Motor neuron (in vitro differentiated cells): ENCODE measurements around the gene TPPP2. TPM values are rescaled to one million over a fixed set of nuclear protein-coding genes. Genes with fewer than 3 reads are reported as not detected.
A peak's percentile ranks its signal among the peaks of the same experiment; 100 is the strongest.

Source experiments
- ATAC-seq, 8 experiments: fragments of 200-7000 bp; cut with Tn5 transposase; replicated peaks in 6 of 8; 2 replicates each; pipeline ENCODE4 v1.8.0; 2021; ENCODE audit warnings: mild to moderate bottlenecking in 8 of 8, moderate library complexity in 8 of 8
- H3K27ac ChIP-seq, 2 donors: fragments of 250-450 bp; sonication (Bioruptor Pico); 2 replicates each; pipeline ENCODE4 v1.9.0; 2021; ENCODE audit warnings: antibody characterized with exemption in 2 of 2, mild to moderate bottlenecking in 2 of 2, moderate library complexity in 1 of 2
- H3K4me1 ChIP-seq, 2 donors: fragments of 250-450 bp; sonication (Bioruptor Pico); replicated peaks in 1 of 2; 2 replicates each; pipeline ENCODE4 v1.6.1; 2021; ENCODE audit warnings: antibody characterized with exemption in 2 of 2, mild to moderate bottlenecking in 2 of 2, moderate library complexity in 1 of 2
- H3K4me3 ChIP-seq, 5 donors: fragments of 250-450 bp; sonication (Bioruptor Pico); 2 replicates each; pipeline ENCODE4 v1.9.0; 2021; ENCODE audit warnings: antibody characterized with exemption in 5 of 5, mild to moderate bottlenecking in 5 of 5, moderate library complexity in 4 of 5
- WGBS, 10 experiments: fragments of 450-650 bp; shearing (Covaris generic); methylation state at CpG; one replicate each; pipeline ENCODE4 v1.0.0; 2022; 5-methylcytosine and 5-hydroxymethylcytosine counted together
- in situ Hi-C, 9 experiments: fragments of 400-800 bp; cut with MboI; loops; one replicate each; pipeline ENCODE4 v1.15.0; 2021; ENCODE audit warnings: low sequenced_read_pairs in 9 of 9, low pct_unique_long_range_greater_than_20kb in 2 of 9; ENCODE audit not compliant: unreplicated experiment in 9 of 9
- total RNA-seq, 8 experiments: library from RNA; unstranded; fragments of 300-600 nt; gene quantifications; 2 replicates each; pipeline versions ENCODE4 v1.2.3 to v1.2.4, GENCODE V29; 2022

TPPP2 gene
- total RNA-seq, 8 experiments from 2014 or later, result 0.18 to 0.62 (median 0.38) TPM; not detected in 5

DNA sequence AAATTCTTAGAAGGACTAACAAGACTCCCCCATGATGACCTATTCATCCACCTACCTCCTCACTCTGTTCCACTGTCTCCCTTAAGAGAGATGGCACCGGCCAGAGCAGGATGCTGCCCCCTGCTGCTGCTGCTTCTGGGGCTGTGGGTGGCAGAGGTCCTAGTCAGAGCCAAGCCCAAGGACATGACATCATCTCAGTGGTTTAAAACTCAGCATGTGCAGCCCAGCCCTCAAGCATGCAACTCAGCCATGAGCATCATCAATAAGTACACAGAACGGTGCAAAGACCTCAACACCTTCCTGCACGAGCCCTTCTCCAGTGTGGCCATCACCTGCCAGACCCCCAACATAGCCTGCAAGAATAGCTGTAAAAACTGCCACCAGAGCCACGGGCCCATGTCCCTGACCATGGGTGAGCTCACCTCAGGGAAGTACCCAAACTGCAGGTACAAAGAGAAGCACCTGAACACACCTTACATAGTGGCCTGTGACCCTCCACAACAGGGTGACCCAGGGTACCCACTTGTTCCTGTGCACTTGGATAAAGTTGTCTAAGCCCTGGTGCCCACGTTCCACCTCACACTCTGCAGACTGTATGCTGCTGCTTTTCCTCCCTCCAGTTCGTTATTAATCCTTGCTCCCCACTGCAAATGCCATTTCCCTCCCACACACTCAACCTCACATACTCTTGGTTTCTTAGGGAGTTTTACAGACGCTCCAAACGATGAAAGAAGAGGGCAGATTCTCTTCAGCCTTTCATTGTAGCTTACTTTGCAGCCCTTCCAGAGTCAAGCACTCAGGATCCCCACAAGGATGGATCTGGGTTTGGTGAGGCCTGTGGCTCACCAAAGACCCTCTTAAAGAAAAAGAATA, 28.0 kb downstream of the TPPP2 start, which contains the start of gene RNASE8:
TSS of gene RNASE8 (plus strand) at position 20 of the 873 bp plus-strand sequence. CDS start at position 91, 71 bp downstream.
- in situ Hi-C loops, result no loop called here

DNA sequence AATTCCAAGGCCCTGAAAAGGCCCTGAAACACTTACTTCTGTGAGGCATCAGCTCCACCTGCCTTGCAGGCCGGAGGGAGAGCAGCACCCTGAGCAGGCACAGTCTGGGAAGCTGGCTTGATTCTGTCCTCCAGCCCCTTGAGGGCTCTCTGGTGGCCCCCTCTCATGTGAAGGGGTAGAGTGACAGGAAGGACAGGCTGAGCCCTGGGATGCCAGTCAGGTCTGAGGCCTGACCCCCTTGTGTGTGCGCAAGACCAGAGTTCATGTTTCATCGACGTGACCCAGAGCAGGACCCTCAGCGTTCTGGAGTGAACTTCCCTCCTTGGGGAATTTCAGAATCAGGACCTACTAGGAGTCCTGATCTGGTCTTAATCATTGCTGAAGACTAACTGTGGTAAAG, 28.9 kb downstream of the TPPP2 start:
- in situ Hi-C loops, result no loop called here
- no peak for ATAC-seq

More for the DNA sequence above, 28.0 kb downstream of the TPPP2 start, which contains the start of gene RNASE8:
- Histone ChIP-seq H3K4me3 (no peak within 1 kb of the TSS), H3K4me1 (peaks cover 0 to 4% of the 10 kb centered on the region in 2 donors), H3K27ac (no peak within 1 kb of the TSS)
- 8 to 90% (median 56%) methylated on average over 2 to 5 of the region's 8 CpGs; no CpG with 5 or more reads in 3 of the 10 experiments for WGBS, 10 experiments
- ATAC-seq, result peak in 5 of 8 experiments; percentile 13 to 78 (median 39)

DNA sequence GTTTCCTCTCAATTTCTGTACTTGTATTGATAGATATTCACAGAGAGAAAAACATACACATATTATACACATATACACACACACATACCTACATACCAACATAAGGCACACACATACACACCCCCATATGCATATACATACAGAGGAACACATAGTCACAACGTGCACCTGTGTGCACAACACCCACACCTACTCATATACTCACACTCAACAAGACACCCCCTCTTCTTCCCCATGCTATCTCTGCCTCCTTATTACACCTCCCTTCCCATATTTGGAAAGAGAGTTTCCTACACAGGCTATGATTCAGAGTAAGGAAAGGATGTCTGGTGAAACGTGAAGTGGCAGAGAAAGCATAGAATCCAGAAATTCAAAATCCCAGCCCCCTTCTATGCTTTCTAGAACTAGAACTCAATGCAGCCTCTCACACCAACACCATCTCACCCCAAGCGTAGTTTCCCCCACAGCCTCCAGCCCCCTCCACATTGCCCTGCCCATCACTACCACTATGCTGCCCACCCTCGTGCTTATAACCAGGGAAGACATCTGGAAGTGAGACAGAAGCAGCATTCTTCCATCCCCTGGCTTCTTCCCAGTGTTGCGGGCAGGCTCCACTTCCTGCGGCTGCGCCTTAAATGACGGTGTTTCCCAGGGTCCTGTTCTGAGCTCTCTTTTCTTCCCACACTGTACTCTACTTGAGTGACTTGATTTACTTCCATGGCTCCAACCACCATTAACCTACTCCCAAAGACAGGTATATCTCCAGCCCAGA, 30.0 kb downstream of the TPPP2 start:
- 10 to 97% (median 78%) methylated on average over 1 to 5 of the region's 8 CpGs; no CpG with 5 or more reads in 2 of the 10 experiments for WGBS, 10 experiments
- Histone ChIP-seq H3K27ac (no peak overlapping the region), H3K4me1 (peaks cover 0 to 4% of the 10 kb centered on the region in 2 donors), H3K4me3 (no peak overlapping the region)
- ATAC-seq, result no peak
- in situ Hi-C loops, result no loop called here

More for the DNA sequence above, 28.9 kb downstream of the TPPP2 start:
- Histone ChIP-seq H3K4me3 (no peak overlapping the region), H3K4me1 (peaks cover 0 to 4% of the 10 kb centered on the region in 2 donors), H3K27ac (no peak overlapping the region)
- WGBS, 10 experiments, result 0 to 94% (median 82%) methylated on average over 1 to 4 of the region's 5 CpGs; no CpG with 5 or more reads in 3 of the 10 experiments

DNA sequence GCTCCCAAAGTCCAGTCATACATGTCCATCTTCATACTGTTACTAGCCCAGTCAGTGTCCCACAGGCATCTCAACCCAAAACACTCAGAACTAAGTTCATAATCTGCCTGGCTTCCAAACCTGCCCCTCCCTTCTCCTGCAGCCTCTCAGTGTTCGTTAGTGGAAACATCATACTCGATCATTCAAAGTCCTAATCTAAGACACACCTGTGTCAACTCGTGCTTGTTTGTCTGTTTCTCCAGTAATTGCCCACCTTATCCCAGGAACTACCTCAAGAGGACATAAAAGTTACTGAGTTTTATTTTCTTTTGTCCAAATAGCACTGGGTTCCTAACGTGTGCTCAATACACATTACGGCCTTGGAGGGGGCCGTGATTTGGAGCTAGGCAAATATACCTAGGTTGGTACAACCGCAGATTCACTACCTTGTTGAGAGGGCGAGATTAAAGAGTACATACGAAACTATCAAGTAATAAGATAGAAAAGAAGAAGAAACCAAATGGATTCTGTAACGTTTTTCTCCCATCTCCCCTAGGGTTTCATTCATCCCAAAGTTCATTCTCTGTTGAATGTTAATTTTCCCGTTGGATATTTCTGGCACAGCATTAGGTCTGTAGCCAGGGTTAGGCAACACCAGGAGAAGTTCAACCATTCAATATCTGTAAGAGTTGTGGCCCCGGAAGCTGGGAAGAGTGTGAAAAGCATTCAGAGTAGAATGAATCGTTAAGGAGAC, 30.8 kb downstream of the TPPP2 start:
- WGBS, 10 experiments, result 36 to 91% (median 73%) methylated on average over 2 to 13 of the region's 13 CpGs
- Histone ChIP-seq H3K4me1 (no peaks in the 10 kb centered on the region), H3K27ac (no peak overlapping the region), H3K4me3 (no peak overlapping the region)
- in situ Hi-C loops, result no loop called here
- no peak for ATAC-seq

DNA sequence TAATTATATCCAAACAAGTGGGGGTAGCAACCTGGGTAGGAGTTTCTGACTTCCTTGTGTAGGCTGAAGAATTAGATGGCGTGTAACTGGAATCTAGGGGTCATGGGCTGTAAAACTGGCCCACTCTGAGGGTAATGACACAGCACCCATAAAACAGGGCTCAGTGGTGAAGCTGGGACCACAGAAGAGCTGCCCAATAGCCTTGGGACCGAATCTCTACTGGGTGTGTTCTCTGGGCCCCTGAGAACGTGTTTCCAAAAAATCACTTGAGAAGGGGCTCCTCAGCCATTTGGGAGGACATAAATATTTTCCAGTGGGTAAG, 31.3 kb downstream of the TPPP2 start:
- in situ Hi-C loops, result no loop called here

DNA sequence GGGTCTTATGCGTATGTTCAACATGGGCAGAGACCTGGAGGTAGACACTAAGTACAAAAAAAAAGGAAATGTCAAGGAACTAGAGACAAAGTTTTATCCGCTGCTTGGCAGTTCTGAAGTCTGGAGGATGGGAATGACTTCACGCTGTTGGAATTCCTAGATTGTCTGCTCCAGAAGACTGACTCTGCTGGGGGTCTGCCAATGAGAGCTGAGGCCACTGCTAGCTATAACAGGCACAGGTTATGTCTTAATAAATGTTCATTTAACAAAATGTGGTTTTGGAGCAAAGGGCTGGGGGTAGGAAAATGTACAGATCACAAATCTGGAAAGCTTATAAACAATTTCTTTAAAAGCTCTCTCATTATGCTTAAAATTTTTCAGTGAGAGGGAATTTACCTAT, 33.5 kb downstream of the TPPP2 start:
- no peak overlapping the region for H3K27ac ChIP-seq
- 15 to 83% (median 47%) methylated on average over 1 to 3 of the region's 3 CpGs for WGBS, 10 experiments
- peaks cover 0 to 3% of the 10 kb centered on the region in 2 donors for H3K4me1 ChIP-seq
- ATAC-seq, result peak in 1 of 8 experiments; percentile 38
- H3K4me3 ChIP-seq, result no peak overlapping the region
- in situ Hi-C loops, result no loop called here

More for the DNA sequence above, 31.3 kb downstream of the TPPP2 start:
- 62 to 100% (median 72%) methylated on average over 1 to 3 of the region's 3 CpGs; no CpG with 5 or more reads in 4 of the 10 experiments for WGBS, 10 experiments
- Histone ChIP-seq H3K4me1 (no peaks in the 10 kb centered on the region), H3K27ac (no peak overlapping the region), H3K4me3 (no peak overlapping the region)
- no peak for ATAC-seq

DNA sequence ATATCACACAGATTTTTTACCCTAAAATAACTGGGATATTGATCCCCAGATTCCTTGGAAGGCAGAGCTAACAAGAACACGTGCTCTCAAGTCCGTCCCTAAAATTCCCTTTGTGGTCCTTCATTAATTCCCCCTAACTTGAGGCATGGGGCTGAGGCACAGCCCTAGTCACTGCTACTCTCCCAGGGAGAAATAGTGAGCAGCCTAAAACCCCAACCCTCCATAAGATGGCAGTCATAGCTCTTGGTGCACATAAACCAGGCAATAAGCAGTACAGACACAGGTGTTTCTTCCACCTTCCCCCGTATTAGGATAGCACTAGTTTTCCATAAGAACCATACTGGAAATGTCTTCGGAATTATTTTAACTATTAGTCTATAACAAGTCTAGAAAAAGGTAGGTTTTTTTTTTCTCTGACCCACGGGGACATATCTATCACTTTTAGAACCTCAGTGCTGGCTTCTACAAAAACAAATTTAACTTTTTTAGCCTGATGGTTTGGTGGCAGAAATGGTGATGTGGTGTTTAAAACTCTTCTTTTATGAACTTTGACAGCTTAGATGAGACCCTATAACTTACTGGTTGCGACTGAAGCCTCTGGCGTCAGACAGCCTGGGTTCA, 37.0 kb downstream of the TPPP2 start:
- 42 to 100% (median 67%) methylated on average over 3 to 7 of the region's 7 CpGs for WGBS, 10 experiments
- ATAC-seq, result no peak
- no peak overlapping the region for H3K27ac ChIP-seq
- no peak overlapping the region for H3K4me3 ChIP-seq
- in situ Hi-C loops, result no loop called here
- peaks cover 9 to 13% of the 10 kb centered on the region in 2 donors for H3K4me1 ChIP-seq

DNA sequence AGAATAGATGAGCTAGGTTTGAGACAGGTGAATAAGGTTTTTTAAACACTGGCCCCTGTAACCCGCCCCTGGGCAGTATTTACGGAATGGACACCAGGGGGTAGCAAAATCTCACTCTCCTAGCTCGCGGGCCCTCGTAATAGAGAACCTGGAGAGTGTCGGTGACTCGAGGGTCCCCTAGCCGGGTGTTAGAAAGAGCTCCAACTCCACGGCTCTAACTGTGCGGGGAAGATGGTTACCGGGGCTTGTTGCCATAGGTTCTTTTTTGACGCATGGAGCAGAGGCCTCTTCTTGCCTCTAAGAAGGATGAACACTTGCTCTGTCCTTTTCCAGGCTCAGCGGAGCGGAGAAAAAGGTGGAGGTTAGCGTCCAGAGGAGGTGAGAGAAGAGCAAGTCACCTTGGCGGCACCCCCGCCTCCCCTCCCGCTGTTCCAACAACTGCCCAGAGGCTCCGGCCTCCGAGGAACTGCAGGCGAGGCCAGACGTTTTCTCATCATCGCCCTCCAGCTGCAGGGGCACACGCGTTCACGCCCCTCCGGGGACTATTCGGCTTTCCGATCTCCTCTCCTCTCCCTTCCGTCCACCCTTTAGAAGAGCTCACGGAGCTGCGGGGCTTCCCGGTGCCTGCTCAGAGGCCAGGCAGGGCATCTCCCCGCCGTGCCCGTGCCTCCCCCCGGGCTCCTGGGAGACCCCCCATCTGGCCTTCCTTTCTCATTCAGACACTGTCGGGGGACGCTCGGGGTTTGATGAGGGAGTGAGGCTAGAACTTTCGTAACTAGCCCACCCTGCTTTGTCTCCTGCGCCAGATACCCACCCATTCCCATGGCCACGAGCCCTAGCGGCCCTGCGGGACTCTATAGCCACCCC, 38.7 kb downstream of the TPPP2 start:
- ATAC-seq, result peak in 4 of 8 experiments; percentile 5 to 9 (median 6)
- Histone ChIP-seq H3K4me3 (peak overlapping the region; percentile 60 to 89 (median 79)), H3K27ac (peak overlapping the region; percentile 91 to 94), H3K4me1 (peaks cover 11 to 16% of the 10 kb centered on the region in 2 donors)
- WGBS, 10 experiments, result 0 to 30% (median 20%) methylated on average over 1 to 6 of the region's 45 CpGs; no CpG with 5 or more reads in 3 of the 10 experiments
- in situ Hi-C loops, result no loop called here

DNA sequence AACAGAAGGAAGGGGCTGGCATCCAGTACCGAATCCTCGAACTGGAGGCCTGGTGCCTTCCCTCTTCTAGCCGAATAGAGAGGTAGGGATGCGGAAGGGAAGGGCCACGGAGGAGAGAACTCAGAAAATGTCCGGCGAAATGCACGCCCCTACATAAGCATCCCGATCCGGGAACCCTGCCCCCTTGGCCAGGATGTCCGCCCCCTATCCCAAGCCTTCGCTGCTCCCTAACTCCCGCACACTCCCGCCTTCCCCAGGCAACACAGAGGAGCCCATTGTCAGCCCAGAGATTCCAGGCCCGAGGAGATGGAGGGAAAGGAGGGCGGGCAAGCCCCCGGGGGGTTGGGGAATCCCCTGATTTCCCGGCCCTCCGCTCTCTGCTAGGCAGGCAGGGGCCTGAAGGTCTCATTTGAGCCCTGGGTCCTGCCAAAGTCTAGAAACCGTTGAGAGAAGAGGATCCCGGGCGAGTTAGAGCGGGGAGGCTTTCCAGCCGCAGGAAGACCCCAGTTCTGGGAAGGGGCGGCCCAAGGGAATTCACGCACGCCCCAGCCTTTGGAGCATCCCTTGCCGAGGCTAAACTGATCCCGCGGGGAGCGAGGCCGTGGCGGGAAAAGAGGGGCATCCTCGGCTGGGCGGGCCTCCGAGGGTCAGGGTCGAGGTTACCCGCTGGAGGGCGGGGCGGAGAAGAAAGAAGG, 39.5 kb downstream of the TPPP2 start:
- in situ Hi-C loops, result no loop called here
- Histone ChIP-seq H3K4me1 (peaks cover 11 to 16% of the 10 kb centered on the region in 2 donors), H3K27ac (peak overlapping the region; percentile 91 to 94), H3K4me3 (peak overlapping the region; percentile 60 to 89 (median 79))
- ATAC-seq, result peak in 7 of 8 experiments; percentile 4 to 45 (median 32)
- WGBS, 10 experiments, result 0 to 7% (median 0%) methylated on average over 1 to 9 of the region's 40 CpGs; no CpG with 5 or more reads in 7 of the 10 experiments

DNA sequence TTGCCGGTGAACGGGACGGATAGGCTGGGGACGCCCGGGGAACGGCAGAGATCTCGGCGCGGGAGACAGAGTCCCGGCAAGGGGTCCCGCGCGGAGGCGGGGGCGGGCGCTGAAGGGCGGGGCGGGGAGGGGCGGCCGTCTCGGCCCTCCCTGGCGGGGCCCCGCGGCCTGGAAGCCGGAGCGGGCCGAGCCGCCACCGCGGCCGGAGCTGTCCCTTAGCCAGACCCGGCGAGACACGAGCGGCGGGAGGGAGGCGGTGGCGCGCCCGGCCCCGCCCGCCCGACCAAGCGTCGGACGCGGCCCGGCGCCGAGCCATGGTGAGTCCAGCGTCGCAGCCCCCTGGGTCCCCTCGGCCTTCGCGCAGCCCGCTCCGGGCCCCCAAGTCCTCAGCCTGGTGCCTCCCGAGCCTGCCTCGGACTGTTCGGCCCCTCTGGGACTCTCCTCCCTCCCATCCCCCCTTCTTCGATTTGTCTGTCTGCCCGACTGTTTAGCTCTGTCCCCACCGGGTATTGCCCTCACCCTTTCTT, 40.1 kb downstream of the TPPP2 start, which contains the start of gene ARHGEF40:
TSS of gene ARHGEF40 (plus strand) at position 222 of the 527 bp plus-strand sequence. CDS start at position 315, 93 bp downstream.
- Histone ChIP-seq H3K4me1 (peaks cover 11 to 16% of the 10 kb centered on the region in 2 donors), H3K27ac (peak within 1 kb of the TSS; percentile 91 to 94)
- whole genome bisulfite sequencing, 10 experiments, result no CpG with 5 or more reads among the region's 63 CpGs

More for the DNA sequence above, 40.1 kb downstream of the TPPP2 start, which contains the start of gene ARHGEF40:
- peak within 1 kb of the TSS; percentile 60 to 89 (median 79) for H3K4me3 ChIP-seq
- ATAC-seq, result peak; percentile 22 to 71 (median 59)
- in situ Hi-C loops, result no loop called here
